Amniotic stem cell (primary cell): Measurements from ENCODE around the gene NMNAT2.
A peak's percentile ranks its signal among the peaks of the same experiment; 100 is the strongest.

Source experiments
- DNase-seq: peaks from one replicate; lab custom pipeline; 2025; lab: John Stamatoyannopoulos, UW

Gene NMNAT2

DNA sequence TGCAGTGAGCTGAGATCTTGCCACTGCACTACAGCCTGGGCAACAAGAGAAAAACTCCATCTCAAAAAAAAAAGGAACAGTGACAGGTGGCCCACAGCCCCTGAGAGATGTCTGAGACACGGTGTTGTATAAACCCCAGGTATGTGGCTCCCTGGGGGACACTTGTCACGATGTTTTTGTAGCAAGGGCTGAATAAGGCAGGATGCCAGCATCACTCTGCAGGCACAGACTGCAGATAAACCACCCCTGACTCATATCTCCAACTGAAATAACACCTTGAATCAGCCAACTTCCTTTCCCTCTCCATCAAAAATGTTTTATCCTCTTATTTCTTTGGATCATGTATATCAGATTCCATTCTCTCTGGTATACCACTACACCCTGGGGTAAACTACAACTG, 52.5 kb downstream of the NMNAT2 start:
- DNase-seq = no peak

DNA sequence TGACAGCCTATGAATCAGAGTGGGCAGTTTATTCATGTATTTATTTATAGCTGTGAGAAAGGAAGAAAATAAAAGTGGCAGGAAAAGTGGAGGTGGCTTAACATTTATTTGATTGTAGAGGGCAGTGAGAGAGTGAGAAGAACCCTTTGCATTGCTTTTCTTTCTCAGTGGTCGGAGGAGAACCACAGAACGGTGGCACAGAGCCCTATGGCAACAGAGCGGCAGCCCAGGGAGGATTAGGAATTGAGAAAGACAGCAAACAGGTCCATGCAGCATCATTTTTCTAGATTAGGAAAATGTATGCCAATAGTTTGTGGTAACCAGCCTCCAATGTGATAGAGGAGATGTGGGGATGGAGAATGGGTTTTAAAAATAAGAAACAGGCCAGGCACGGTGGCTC, 53.1 kb downstream of the NMNAT2 start:
- DNase-seq = no peak

DNA sequence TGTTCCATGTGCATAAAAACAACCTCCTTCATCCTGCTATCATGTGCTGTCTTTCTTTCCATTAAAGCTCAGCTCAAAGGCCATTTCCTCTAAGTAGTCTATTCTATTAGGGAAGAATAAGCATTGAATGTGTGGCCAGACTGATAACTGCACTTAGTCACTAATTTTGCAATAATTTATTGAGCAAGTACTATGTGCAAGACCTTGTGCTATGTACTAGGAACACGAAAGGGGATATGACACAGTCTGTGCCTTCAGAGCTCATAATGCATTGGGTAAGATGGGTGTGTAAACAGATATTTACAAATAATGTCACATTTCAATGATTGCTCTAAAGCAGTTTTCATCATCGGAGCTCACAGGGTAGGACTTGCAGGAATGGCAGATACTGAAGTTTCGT, 54.2 kb downstream of the NMNAT2 start:
- no peak for DNase-seq

DNA sequence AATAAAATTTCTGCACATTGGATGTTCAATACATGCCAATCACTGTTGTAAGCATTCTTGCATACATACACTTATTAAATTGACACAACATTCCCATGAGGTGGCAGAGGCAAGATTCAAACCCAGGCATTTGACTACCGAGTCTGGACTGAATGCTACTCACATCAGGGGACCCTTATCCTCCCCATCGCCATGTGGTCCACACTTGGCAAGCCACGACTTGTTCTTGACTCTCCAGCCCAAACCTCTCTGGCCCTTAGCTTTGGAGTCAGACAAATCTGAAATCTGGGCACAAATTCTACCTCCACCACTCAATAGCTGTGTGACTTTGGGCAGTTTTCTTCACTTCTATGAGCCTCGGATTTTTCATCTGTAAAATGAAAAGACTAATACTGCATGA, 57.1 kb downstream of the NMNAT2 start:
- DNase-seq = no peak

DNA sequence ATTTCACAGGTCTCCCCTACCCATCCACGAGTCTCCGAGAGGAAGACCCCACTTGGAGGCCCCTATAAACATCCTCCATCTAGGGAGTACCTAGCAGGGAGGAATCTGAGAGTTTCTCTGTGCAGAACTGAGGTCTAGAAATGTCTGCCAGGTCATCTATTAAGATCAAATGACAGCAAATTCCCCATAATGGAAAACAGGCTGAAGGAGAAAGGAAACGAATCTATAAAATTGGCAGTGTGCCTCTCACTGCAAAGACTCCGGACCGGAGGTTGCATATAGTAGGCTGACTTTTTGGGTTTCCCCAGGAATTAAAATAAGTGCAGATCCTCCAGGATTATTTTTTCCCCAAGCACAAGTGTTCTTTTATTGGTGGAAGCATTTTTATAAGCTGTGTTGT, 57.7 kb downstream of the NMNAT2 start:
- no peak for DNase-seq

DNA sequence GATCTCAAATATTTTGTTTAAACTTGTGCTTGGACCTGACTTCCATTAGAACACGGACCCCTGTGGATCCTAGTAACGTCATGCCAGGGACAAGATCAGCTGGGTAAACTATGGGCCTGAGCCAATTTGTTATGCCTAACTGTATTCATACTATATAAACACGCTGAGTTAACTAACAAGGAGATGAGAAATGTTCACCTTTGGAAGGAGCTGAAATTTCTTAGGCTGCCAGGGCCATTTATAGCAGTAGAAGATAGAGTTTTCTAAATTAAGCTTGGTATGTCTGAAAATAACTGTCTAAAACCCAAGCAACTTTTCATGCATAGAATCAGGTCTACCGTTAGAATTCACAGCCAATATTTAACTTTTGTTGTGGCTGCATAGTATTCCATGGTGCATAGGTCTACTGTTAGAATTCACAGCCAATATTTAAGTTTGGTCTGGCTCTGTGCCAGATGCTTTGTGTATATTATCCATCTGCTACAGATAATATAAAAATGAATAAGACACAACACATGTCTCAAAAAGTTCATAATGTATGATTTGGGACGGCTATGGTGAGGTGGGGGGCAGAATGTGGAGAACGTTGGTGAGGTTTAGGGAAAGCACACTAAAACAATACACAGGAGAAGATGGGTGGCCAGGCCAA, 61.5 kb downstream of the NMNAT2 start:
- DNase-seq = no peak

DNA sequence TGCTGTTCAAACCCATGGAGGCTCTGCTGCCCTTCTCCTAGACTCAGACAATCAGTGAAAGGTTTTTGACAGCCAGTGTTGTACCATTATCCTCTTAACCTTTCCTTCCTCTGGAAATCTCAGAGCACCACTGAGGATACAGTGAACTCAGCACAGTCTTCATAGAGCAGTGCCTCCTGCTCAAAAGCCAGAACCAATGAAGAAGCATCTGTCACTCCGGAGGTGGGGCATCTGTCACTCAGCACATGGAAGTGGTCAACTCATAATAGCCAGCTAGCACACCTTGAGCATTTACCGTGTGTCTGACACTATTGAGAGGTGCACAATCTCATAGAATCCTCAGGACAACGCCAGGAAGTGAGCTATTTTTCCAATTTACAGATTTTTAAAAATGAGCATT, 62.4 kb downstream of the NMNAT2 start:
- DNase-seq = no peak

DNA sequence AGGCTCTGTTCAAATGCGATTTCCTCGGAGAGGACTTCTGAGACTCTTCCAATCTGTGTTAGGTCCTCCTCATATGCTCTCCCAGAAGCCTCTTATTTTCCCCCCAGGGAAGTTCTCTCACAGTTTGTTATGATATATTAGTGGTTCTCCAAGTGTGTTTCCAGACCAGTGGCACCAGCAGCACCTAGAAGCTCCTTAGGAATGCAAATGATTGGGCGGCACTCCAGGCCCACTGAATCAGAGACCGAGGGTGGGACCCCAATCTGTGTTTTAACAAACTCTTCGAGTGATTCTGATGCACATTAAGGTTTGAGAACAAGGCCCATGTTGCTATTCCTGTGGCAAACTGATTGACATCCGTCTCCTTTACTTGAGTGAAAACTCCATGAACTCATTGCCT, 63.0 kb downstream of the NMNAT2 start:
- DNase-seq = no peak

DNA sequence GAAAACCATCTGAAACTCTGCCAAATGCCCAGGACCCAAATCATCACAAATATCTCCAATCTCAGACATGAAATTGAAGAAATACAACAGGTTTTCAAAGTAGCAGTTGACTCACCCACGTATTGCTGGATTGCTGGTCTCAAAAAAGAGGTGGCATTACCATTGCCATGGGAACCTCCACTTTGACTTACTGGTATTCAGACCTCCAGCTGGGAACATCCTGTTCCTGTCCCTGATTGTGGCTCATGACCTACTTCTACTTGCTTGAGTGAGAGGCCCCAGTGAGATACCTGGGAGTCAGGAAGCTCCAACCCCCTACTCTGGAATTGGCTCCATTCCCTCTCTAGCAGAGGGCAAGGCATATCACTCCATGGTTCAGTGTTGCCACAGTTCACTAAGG, 64.6 kb downstream of the NMNAT2 start:
- DNase-seq = no peak

DNA sequence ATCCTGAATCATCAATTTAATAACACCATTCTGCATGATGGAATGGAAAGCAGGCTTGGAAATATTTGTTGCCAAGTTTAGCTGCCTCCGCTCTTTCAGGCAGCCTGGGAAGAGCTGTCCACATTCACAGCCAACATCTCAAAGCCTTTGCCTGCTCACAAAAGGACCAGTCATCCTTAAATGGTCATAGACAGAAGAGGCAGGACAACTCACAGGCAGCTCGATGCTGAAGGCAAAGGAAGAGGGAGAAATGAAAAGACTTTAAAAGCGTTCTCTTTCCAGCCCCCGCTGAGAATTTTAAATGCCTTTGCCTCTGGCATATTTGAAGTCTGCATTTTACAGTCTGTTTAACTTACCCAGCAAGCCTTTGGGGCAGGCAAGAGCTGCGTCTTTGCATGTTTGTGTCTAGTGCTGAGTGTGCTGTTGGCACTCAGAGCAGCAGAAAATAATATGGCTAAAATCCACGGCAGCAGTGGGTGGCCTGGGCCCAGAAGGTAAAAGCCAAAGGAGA, 68.9 kb downstream of the NMNAT2 start:
- DNase-seq = no peak

DNA sequence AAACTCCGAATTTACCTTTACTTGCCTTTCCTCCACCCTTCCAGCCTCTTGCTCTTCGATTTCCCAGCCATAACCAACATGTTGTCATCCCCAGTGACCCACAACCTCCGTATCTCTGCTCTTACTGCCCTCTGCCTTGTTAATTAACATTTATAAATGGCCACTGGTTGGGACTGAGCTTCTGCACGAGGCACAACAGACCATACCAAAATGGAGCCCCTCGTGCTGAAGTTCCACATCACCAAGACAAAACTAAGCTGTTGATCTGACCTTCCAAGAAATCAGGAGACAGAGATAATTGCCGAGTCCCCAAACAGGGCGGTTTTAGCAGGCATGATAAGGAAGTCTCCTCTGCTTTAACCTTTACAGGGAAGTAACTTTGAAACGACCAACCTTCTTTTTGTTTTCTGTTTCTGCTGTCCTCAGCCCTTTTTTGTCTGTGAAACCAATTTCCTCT, 71.9 kb downstream of the NMNAT2 start:
- DNase-seq = no peak

DNA sequence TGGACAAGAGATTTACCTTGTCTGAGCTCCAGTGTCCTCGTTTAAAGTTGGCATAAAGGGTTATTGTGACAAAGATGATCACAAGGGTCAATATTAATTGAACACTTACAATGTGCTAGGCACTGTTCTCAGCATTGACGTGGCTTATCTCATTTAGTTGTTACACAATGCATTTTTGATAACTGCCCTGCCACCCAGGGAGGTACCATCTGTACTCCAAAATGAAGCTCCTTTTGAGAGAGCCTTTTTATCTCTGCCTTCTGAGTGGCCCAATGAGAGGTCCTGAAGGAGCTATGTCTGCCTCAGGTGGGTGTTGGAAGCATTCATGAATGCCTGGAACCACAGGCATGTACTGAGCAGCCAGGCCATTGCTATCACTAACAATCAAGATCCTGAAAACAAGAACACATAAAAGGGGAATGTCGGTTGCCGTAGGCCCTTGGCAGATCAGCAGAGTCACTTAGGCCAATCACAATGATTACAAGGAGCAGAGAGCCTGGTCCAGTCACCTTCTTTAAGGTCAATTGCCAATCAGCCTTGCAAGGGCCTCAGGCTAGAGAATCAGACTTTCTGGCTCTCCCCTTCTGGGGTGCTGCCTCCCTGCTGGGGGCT, 78.5 kb downstream of the NMNAT2 start:
- no peak for DNase-seq

DNA sequence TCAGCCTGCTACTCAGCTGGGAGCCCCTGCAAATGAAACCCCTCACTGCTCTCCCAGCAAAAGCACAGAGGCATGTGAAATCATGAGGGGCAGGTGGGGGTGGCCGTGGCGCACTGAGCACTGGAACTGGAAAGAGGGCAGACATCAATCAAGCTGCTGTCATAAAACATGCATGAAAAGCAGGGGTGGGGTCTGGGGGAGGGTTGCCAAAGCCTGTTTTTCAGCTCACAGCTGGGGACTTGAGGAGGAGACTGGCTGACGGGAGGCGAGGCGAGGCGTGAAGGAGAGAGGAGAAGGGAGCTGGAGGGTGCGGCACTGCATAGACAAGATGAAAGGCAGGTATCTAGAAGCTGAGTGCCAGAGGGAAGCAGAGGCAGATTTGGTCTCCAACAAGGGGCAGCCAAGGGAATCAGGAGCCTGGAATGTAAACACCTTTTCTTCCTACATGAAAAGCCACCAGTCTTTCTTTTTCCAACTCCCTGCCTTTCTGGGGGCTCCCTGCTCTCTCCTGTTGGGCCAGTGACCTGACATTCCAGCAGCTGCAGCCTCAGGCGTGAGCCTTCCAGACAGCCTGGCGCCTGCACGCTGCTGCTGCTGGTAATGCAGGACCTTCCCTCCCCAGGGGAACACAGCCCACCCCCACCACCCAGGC, 87.0 kb downstream of the NMNAT2 start:
- no peak for DNase-seq

DNA sequence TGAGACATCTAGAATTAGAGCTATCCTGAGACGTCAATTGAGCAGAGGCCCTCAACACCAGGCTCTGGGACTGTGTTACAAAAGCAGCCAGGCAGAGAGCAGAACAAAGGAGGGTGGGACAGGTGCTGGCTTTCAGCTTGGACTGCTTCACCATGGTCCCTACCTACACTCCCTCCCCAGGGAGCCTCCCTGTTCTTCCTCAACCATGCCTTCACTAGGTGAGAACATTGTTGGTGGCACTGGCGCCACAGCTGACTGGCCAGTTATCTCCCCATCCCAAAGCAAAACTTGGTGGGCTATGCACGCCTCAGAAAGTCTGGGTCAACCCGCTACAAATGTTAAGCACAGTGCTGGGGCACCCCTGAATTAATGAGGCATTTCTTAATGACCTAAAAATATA, 87.8 kb downstream of the NMNAT2 start:
- DNase-seq = no peak

DNA sequence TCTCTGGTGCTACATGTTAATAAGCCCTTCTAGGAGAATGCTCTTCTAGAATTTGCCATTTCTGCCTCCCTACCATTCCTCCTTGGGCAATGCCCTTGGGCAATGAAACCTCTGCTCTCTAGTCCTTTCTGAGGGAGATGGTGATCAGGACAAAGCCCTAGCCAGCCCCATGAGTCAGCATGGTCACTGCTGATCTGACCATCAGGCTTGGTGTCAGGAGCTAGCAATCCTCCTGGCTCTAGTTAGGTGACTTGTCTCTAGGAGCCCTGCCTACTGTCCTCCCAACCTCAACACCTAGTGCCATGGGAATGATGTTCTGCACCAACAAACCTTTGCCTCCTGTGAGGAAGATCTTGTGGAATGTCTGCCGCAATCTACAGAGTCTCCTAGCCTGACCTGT, 89.8 kb downstream of the NMNAT2 start:
- DNase-seq = no peak

DNA sequence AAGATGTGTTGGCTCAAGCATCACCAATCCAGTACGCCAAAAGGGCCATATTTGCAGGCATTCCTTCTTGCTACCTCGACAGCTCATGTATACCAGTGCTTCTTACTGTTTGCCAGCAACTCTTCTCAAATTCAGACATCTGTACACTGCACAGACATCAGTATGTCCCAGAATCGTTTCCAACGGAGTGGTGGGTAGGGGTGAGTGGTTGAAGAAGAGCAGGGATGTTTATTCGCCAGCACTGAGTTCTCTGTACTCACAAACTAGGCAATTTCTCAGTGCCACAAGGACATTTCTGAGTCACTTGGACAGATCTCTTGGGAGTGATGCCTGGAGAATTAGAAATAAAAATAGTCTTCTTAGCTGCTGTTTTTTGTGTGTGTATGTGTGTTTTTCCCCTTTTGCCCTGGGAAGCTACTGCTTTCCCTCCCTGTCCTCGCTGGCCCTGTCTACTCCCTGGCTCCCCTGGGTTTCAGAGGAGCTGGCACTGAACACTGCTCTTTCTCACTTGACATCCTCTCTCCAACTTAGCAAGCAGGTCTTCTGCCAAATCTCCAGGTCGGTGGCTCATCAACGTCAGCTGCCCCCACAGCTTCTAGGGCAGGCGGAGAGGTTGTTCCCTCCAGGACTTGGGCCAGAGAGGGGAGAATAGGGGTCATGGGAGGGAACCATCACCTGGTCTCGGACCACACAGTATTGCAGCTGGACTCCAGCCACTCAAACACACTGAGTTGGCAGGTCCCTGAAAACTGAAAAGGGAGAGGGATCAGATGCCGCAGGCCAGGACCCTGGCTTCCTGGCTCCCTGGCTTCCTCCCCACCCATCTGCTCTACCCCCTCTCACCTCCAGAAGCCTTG, 90.5 kb downstream of the NMNAT2 start:
- no peak for DNase-seq

DNA sequence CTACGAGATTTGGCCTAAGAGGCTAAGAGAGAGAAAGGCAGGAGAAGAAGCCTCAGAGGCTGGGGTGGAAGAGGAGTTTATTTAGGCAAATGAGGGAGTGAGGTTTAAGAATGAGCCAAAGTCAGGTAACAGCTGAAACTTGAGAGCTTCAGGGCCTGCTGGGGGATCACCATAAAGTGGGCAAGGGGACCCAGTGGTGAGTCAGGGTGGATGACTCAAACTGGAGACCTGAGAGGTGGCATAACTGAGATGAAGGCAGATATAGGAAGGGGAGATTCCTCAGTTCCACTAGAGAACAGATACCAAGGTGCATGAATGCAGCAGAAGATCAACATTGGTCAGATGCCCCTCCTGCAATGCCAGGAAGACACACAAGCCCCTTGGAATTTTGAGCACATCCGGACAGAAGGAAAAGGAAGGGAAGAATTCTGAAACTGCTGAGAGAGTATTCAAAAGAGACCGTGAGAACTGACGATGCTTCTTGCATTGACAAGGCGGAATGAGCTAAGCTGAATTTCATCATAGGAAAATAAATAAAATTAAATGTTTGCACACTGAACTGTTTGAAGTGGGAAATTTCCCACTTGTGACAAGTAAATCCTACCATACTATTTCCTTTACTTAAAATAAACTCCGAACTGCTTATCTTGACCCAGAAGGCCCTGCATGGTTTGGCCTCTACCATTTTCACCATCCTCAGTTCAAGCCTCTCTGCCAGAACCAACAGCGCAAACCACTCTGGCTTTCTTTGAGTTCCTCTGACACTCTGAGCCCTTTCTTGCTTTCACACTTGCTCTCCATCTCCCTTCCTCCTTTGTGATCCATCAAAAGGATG, 94.1 kb downstream of the NMNAT2 start:
- DNase-seq = no peak

DNA sequence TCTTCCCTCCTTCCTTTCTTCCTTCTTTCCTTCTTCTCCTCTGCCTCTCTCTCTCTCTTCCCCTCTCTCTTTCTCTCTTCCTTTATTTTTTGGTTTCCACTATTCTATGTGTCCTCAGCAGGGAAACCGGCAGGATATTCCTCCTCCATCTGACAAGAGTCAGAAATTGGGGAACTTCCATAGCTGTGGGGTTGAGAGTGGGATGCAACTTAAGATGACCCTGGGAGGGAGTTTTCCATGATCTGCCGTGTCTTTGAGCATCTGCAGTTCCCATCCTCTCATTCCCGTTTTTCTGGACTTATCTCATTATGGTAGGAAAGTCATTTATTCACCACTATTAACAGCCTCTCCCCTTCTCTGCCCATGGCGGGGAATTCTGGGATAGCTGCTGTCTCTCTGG, 98.6 kb downstream of the NMNAT2 start:
- DNase-seq = no peak

DNA sequence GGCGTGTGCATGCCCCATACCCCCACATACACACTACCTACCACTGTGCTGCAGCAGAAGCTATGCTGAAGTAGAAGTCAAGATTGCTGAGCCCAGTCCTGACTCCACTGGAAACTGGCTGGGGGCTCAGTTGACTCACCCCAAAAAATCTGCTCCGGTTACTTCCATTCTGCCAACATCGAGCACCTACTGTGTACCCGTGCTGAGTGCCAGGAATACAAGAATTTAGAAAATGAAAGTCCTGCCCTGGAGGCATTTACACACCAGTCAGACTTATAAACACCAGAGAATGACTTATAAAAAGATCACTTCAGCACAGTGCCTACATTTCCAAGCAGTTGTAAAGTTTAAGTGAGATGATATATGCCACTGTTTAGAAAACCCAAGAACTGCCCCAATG, 99.1 kb downstream of the NMNAT2 start:
- DNase-seq = no peak

DNA sequence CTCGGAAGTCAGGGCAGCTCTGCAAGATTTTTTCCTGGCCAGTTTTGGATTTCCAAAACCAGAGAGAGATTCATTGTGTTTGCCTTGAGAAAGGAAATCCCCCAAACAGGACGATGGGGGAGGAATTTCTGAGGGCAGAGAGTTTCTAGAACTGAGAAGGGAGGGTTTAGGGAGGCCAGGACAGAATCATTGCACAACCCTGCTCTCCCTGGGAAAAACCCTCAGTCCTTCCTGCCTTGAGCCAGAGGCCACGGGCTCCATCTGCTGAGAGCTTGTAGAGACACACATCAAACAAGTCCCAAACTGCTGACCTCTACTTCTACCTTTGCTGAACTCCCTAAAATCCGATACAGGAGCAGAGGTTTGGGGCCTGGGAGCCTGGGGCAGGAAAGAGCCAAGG, 99.7 kb downstream of the NMNAT2 start:
- DNase-seq = peak; percentile 85

DNA sequence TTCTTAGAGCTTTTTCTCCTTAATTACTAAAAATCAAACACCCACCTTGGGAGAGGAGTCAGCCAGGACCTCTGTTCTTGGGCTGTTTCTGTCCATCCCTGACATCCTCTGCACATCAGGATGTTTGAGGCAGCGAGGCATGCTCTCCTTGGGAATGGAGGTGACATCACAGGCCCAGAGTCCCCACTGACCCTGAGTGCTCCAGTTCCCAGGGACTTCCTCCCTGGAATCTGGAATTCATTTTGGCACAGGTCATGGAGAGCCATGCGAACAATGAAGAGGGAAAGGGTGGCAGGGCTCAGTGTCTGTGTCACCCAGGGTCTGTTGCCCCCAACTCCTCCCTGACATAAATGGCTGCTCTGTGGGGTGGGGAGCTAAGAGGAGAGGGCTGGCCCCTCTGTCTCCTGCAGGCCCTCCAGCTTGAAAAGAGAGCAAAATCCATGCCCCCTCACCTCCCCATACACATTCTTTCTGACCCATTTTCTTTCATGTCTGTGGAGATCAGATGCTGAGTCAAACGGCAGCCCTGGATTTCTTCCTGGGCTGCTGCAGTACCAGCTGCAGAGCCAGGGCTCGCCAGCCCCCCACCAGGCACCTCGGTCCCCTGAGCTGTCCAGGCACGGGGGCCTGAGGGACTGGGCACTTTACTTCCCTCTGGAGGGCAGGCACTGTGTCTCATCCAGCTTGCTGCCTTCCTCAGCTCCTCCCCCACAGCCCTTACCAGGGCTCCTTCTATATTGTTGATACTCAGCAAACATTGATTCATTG, 102.0 kb downstream of the NMNAT2 start:
- no peak for DNase-seq
